ENCODE measurements around the gene ONECUT3.
A peak's percentile ranks its signal among the peaks of the same experiment; 100 is the strongest.

The ONECUT3 gene

DNA sequence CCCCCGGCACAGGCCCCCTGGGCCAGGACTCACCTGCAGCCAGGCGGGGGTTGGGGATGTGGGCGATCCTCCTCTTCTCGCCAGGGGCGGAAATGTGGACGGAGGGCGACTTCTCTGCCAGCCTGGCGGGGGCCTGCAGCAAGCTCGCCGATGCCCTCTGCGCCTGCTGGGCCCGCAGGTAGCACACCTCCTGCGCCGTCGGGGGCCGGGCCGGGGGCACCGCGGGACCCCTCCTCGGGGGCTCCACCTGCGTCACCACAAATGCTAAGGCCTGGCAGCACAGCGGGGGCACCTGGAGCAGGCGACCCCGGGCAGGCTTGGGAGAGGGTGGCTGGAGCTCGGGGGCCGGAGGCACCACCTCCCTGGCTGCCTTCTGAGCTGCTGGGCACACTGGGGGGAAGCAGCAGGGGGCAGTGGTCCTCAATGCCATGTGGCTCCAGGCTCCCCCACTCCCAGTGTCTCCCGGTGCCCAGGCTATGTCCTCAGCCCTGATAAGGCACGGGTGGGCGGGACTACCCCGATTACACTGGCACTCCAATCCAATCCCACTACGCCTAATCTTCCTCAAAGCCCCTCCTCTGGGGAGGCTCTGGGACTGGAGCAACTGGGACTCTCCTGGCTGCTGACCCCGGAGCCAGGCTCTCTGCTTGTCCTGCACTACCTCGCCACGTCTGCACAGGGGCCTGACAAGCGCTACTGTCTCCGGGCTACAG lies 70.4 kb downstream of the ONECUT3 start:
- H3K4me1 ChIP-seq (ENCODE audit: control insufficient read depth, insufficient read depth, low read length), result peaks cover 18% of the 10 kb centered on the region
- no peaks in the 10 kb centered on the region for H3K9me3 ChIP-seq (ENCODE audit: control insufficient read depth, low read length)
- H3K4me3 ChIP-seq (ENCODE audit: insufficient read depth, low read depth, low read length), result no peak overlapping the region
- 94 to 95% methylated on average over 36 of the region's 36 CpGs for WGBS, 2 experiments
- no peaks in the 10 kb centered on the region for H3K27me3 ChIP-seq (ENCODE audit: control insufficient read depth, insufficient read depth, low read length, poor library complexity, severe bottlenecking)
- no peak overlapping the region for H3K27ac ChIP-seq (ENCODE audit: insufficient read depth, low read depth, low read length, poor library complexity, severe bottlenecking)
- peaks cover 14% of the 10 kb centered on the region for H3K36me3 ChIP-seq (ENCODE audit: control insufficient read depth, insufficient read depth, low read length)

DNA sequence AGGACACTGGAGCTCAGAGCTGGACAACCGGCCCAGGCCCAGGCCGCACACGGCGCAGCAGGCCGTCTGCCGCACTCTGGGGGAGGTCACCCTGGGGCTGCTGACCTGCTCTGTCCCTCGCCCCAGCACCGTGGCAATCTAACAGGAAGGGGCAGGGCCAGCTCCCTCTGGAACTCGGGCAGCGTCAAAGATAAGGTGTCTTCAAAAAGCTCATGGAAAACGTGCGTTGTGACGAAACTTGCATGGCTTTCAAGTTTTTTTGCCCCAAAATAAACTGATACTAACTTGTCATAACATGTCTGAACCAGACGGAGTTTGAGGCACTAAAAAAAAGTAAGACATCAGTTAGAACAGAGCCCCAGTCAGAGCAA lies 70.9 kb downstream of the ONECUT3 start:
- H3K27ac ChIP-seq (ENCODE audit: insufficient read depth, low read depth, low read length, poor library complexity, severe bottlenecking), result no peak overlapping the region
- H3K27me3 ChIP-seq (ENCODE audit: control insufficient read depth, insufficient read depth, low read length, poor library complexity, severe bottlenecking), result no peaks in the 10 kb centered on the region
- no peaks in the 10 kb centered on the region for H3K9me3 ChIP-seq (ENCODE audit: control insufficient read depth, low read length)
- 94% methylated on average over 14 of the region's 14 CpGs for WGBS, 2 experiments
- peaks cover 14% of the 10 kb centered on the region for H3K36me3 ChIP-seq (ENCODE audit: control insufficient read depth, insufficient read depth, low read length)
- peaks cover 18% of the 10 kb centered on the region for H3K4me1 ChIP-seq (ENCODE audit: control insufficient read depth, insufficient read depth, low read length)
- H3K4me3 ChIP-seq (ENCODE audit: insufficient read depth, low read depth, low read length), result no peak overlapping the region

DNA sequence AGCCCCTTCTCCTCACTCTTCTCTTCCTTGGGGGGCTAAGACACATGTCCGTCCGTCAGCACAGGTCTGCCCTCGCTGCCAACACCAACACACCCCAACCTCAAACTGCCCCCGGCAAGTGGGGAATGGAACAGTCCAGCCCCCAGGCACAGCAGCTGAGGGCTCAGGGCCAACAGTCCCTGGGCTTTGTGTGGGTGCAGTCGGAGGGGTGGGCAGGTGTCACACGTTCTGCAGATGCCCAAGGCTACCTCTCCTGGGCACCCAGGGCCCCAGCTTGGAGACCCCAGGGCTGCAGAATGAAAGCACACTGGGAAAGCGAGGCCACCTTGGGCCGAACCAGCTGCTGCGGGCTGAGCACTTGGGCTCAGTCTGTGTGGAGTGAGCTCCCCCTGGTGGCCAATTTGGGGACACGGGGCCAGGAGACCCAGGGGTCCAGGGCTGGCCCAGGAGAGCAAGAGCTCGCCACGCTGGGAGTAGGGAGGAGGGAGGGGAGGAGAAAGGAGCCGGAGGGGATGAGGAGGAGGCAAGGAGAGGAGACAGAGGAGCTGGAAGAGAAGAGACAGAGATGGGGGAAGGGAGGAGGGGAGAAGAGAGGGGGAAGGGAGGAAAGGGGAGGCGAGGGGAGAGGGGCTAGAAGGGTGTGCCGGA lies 72.7 kb downstream of the ONECUT3 start:
- H3K36me3 ChIP-seq (ENCODE audit: control insufficient read depth, insufficient read depth, low read length), result peaks cover 8% of the 10 kb centered on the region
- H3K4me1 ChIP-seq (ENCODE audit: control insufficient read depth, insufficient read depth, low read length), result peaks cover 14% of the 10 kb centered on the region
- no peak overlapping the region for H3K4me3 ChIP-seq (ENCODE audit: insufficient read depth, low read depth, low read length)
- no peaks in the 10 kb centered on the region for H3K27me3 ChIP-seq (ENCODE audit: control insufficient read depth, insufficient read depth, low read length, poor library complexity, severe bottlenecking)
- 44 to 45% methylated on average over 15 of the region's 15 CpGs for WGBS, 2 experiments
- H3K27ac ChIP-seq (ENCODE audit: insufficient read depth, low read depth, low read length, poor library complexity, severe bottlenecking), result peak overlapping the region; percentile 48
- no peaks in the 10 kb centered on the region for H3K9me3 ChIP-seq (ENCODE audit: control insufficient read depth, low read length)

DNA sequence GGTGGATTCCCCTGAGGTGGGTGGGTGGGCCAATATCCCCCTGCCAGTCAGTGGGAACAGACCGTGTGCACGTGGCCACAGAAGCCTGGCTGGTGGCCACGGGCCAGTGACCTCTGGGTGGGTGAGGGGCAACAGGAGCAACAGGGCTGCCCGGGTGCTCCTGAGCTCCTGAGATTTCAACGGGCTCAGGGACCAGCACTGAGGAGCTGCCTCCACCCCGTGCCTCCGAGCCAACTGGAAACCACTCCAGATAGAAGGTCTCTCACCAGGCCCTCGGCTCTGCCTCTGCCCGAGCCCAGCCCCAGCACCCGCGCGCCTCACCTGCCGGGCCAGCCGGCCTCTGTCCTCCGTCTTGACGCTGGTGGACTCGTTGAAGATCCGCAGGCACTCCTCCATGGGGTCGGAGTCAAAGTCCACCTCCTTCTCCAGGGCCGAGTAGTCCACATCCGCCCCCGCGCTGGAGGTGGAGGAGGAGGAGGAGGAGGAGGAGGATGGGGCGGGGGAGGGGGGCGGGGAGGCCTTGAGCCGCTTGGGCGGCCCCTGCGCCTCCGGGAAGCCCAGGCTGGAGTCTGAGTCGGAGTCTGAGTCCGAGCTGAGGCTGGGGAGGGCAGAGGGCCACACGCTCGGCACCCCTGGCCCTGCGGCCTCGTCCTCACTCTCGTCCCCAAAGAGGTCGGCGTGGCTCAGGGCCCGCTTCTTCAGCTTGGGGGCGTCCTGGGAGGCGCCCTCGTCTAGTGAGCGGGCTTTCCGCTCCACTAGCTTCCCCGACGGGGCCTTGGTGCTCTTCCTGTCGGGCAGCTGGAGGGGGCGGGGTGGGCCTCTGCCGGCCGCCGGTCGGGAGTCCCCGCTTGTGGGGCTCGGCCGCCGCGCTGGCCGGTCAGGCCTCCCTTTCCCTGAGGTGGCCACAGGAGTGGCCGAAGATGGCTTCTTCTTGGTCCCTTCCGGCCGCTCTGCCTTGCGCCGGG lies 73.5 kb downstream of the ONECUT3 start:
- Histone ChIP-seq H3K9me3 (ENCODE audit: control insufficient read depth, low read length) (no peaks in the 10 kb centered on the region), H3K36me3 (ENCODE audit: control insufficient read depth, insufficient read depth, low read length) (peaks cover 1% of the 10 kb centered on the region), H3K27me3 (ENCODE audit: control insufficient read depth, insufficient read depth, low read length, poor library complexity, severe bottlenecking) (no peaks in the 10 kb centered on the region), H3K27ac (ENCODE audit: insufficient read depth, low read depth, low read length, poor library complexity, severe bottlenecking) (peak overlapping the region; percentile 48), H3K4me3 (ENCODE audit: insufficient read depth, low read depth, low read length) (no peak overlapping the region), H3K4me1 (ENCODE audit: control insufficient read depth, insufficient read depth, low read length) (peaks cover 14% of the 10 kb centered on the region)
- 32% methylated on average over 63 of the region's 63 CpGs for WGBS, 2 experiments

DNA sequence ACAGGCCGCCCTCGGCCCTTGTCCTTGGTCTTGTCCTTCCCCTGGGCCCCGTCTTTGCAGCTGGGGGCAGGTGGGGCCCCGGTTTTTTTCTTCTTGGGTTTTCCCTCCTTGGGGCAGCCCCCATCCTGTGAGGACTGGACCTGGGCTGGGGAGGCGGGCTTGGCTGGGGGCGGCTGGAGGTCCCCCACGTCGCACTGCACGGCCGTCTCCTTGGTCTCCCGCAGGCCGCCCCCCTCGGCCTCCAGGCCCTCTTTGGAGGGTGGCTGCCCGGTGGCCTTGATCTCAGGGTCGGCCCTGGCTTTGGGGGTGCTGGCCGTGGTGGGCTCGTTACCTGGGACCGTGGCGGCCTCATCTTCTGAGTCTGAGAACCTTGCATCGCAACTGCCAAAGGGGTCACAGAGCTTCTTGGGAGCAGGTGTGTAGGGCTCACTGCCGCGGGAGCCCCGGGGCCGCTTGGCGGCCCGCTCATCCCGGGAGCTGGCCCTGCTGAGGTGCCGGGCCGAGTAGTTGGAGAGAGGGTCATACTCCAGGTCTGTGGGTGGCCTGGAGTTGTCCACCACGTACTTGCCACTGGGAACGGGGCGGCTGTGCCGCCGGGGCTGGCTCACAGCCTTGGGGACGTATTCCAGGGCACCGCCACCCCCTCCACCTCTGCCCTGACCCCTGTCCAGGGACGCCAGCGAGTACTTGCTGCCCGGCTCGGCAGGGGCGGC lies 74.4 kb downstream of the ONECUT3 start:
- no peak overlapping the region for H3K4me3 ChIP-seq (ENCODE audit: insufficient read depth, low read depth, low read length)
- no peaks in the 10 kb centered on the region for H3K9me3 ChIP-seq (ENCODE audit: control insufficient read depth, low read length)
- H3K27me3 ChIP-seq (ENCODE audit: control insufficient read depth, insufficient read depth, low read length, poor library complexity, severe bottlenecking), result no peaks in the 10 kb centered on the region
- peaks cover 14% of the 10 kb centered on the region for H3K4me1 ChIP-seq (ENCODE audit: control insufficient read depth, insufficient read depth, low read length)
- no peaks in the 10 kb centered on the region for H3K36me3 ChIP-seq (ENCODE audit: control insufficient read depth, insufficient read depth, low read length)
- WGBS, 2 experiments, result 93% methylated on average over 41 of the region's 41 CpGs
- H3K27ac ChIP-seq (ENCODE audit: insufficient read depth, low read depth, low read length, poor library complexity, severe bottlenecking), result no peak overlapping the region

DNA sequence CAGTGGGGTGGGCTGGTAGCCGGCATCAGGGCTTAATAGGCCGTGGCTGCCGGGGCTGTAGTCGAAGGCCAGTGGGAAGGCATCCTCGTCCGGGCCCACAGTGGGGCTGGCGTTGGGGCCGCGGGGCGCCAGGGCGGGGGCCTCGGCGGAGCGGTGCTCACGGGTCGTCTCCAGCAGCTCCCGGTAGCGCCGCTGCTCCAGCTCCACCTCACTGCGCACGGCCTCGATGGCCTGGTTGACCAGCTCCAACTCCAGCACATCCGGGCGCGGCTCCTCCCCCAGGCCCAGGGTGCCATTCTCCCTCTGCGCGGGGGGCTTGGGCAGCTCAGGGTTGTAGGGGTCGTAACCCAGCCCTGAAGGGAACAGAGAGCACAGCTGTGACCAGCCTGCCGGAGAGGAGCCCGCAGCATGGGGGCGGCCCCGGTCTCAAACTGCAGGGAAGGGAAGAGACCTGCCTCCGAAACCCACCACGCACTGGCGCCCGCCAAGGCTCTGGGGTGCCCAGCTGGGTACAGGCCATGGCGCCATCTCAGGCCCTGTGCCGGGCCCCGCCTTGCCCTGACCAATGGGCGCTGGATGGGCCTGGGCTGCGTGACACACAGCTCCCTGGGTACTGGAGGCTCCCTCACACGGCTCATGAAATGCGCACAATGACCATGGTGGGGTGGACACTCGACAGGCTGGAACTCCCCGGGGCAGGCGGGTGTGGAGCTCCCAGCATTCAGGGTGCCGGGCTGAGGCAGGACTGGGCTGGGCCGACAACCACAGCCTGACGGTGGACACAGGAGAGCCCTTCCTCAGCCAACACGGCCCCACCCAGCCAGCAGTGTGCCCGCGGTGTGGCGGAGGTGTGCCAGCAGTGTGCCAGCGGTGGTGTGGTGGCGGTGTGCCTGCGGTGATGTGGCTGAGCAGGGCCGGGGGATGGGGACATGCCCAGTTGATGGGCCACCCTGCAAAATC lies 75.3 kb downstream of the ONECUT3 start:
- H3K36me3 ChIP-seq (ENCODE audit: control insufficient read depth, insufficient read depth, low read length), result no peaks in the 10 kb centered on the region

DNA sequence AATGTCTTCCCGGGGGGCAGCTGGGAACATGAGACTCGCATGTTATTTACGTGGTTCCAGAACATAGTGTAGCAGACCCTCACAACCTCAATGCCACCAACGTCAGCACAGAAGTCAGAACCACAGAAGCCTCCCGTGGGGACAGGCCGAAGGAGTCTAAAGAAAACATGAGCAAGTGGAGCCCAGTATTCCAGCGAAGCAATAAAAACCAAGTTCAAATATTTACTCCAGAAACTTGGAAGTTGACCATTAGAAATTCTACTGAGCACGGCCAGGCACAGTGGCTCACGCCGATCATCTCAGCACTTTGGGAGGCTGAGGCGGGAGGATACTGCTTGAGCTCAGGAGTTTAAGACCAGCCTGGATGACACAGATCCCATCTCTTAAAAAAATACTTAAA lies 76.7 kb downstream of the ONECUT3 start:
- Histone ChIP-seq H3K36me3 (ENCODE audit: control insufficient read depth, insufficient read depth, low read length) (no peaks in the 10 kb centered on the region), H3K27ac (ENCODE audit: insufficient read depth, low read depth, low read length, poor library complexity, severe bottlenecking) (no peak overlapping the region), H3K9me3 (ENCODE audit: control insufficient read depth, low read length) (no peaks in the 10 kb centered on the region), H3K4me1 (ENCODE audit: control insufficient read depth, insufficient read depth, low read length) (peaks cover 14% of the 10 kb centered on the region), H3K4me3 (ENCODE audit: insufficient read depth, low read depth, low read length) (no peak overlapping the region), H3K27me3 (ENCODE audit: control insufficient read depth, insufficient read depth, low read length, poor library complexity, severe bottlenecking) (no peaks in the 10 kb centered on the region)
- 96 to 97% methylated on average over 11 of the region's 11 CpGs for WGBS, 2 experiments

More for the DNA sequence above, 75.3 kb downstream of the ONECUT3 start:
- WGBS, 2 experiments, result 94% methylated on average over 57 of the region's 57 CpGs
- Histone ChIP-seq H3K27ac (ENCODE audit: insufficient read depth, low read depth, low read length, poor library complexity, severe bottlenecking) (no peak overlapping the region), H3K27me3 (ENCODE audit: control insufficient read depth, insufficient read depth, low read length, poor library complexity, severe bottlenecking) (no peaks in the 10 kb centered on the region), H3K9me3 (ENCODE audit: control insufficient read depth, low read length) (no peaks in the 10 kb centered on the region), H3K4me1 (ENCODE audit: control insufficient read depth, insufficient read depth, low read length) (peaks cover 14% of the 10 kb centered on the region), H3K4me3 (ENCODE audit: insufficient read depth, low read depth, low read length) (no peak overlapping the region)

DNA sequence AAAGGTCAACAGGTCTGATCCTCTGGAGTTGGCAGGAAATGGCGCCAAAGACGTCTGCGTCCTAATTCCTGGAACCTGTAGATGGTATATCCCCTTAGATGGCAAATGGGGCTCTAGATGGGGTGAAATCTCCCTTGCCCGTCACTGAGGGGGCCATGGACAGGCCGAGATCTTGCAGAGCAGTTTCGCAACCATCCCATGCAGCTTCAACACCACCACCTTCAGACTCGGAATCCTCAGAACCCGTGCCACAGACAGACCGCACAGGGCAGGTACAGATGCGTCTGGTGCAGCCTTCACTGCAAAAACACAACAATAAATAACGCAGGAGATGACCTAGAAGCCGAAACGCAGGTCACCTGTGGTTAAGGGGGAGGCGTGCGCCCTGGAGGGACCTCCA lies 77.3 kb downstream of the ONECUT3 start:
- WGBS, 2 experiments, result 95 to 96% methylated on average over 15 of the region's 15 CpGs
- H3K36me3 ChIP-seq (ENCODE audit: control insufficient read depth, insufficient read depth, low read length), result no peaks in the 10 kb centered on the region
- H3K4me3 ChIP-seq (ENCODE audit: insufficient read depth, low read depth, low read length), result no peak overlapping the region
- no peak overlapping the region for H3K27ac ChIP-seq (ENCODE audit: insufficient read depth, low read depth, low read length, poor library complexity, severe bottlenecking)
- peaks cover 14% of the 10 kb centered on the region for H3K4me1 ChIP-seq (ENCODE audit: control insufficient read depth, insufficient read depth, low read length)
- no peaks in the 10 kb centered on the region for H3K9me3 ChIP-seq (ENCODE audit: control insufficient read depth, low read length)
- H3K27me3 ChIP-seq (ENCODE audit: control insufficient read depth, insufficient read depth, low read length, poor library complexity, severe bottlenecking), result no peaks in the 10 kb centered on the region

Measured in ectodermal cell (in vitro differentiated cells).